Measurements from ENCODE around the gene CCL17.

The CCL17 gene

DNA sequence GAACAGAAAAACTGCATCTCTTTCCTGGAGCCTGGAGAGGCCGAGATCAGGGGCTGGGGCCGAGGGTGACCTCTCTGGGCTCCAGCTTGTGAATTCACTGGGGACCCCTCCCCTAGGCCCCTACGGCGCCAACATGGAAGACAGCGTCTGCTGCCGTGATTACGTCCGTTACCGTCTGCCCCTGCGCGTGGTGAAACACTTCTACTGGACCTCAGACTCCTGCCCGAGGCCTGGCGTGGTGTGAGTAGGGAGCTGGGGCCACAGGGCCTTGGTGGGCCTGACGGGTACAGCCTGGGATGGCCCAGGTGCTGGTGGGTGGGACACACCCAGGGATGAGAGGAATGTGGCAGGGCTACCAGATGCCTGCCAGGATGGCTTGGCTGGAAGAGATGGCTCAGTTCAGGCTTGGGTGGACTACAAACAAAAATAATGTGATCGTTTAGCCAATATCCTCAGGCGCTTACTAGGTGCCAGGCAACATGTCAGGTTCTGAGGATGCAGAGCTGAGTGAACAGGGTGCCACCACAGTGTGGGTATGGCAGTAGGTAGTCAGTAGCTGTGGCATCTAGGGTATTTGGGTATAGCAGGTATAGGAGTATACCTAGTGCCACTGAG lies 44.1 kb upstream of the CCL17 start:
- FAIRE-seq (no peak), DNase-seq (ENCODE audit: insufficient read length, low spot score) (no peak)
- TF ChIP-seq, protein P1, sequence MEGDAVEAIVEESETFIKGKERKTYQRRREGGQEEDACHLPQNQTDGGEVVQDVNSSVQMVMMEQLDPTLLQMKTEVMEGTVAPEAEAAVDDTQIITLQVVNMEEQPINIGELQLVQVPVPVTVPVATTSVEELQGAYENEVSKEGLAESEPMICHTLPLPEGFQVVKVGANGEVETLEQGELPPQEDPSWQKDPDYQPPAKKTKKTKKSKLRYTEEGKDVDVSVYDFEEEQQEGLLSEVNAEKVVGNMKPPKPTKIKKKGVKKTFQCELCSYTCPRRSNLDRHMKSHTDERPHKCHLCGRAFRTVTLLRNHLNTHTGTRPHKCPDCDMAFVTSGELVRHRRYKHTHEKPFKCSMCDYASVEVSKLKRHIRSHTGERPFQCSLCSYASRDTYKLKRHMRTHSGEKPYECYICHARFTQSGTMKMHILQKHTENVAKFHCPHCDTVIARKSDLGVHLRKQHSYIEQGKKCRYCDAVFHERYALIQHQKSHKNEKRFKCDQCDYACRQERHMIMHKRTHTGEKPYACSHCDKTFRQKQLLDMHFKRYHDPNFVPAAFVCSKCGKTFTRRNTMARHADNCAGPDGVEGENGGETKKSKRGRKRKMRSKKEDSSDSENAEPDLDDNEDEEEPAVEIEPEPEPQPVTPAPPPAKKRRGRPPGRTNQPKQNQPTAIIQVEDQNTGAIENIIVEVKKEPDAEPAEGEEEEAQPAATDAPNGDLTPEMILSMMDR (IDR thresholded peaks at IDR 0.05; ENCODE audit: insufficient read depth, missing control alignments), result no peak

DNA sequence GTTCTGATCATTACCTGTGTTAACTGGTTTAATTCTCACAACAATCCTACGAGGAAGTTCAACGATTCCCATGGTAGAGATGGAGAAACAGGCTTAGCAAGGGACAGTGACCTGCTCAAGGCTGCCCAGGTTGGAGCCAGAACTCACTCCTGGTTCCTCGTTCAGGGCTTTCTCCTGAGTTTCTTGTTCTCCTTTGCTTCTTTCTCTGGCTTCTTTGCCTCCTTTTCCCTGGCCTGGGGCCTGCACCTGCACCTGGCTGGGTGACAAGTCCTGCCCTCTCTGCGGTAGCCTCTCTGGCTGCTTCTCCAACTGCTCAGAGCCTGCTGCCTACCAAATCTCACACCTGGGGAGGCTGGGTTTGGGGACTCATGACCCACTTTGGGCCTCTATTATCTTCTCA lies 43.2 kb upstream of the CCL17 start:
- TF ChIP-seq, protein P1 (IDR thresholded peaks at IDR 0.05; ENCODE audit: insufficient read depth, missing control alignments), result no peak
- FAIRE-seq, result no peak
- no peak for DNase-seq (ENCODE audit: insufficient read length, low spot score)

DNA sequence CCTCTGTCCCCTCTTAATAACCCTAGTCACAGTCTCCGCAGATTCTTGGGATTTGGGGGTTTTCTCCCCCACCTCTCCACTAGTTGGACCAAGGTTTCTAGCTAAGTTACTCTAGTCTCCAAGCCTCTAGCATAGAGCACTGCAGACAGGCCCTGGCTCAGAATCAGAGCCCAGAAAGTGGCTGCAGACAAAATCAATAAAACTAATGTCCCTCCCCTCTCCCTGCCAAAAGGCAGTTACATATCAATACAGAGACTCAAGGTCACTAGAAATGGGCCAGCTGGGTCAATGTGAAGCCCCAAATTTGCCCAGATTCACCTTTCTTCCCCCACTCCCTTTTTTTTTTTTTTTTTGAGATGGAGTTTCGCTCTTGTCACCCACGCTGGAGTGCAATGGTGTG lies 40.4 kb upstream of the CCL17 start:
- FAIRE-seq, result no peak
- DNase-seq (ENCODE audit: insufficient read length, low spot score), result no peak
- TF ChIP-seq, protein P1 (IDR thresholded peaks at IDR 0.05; ENCODE audit: insufficient read depth, missing control alignments), result no peak

DNA sequence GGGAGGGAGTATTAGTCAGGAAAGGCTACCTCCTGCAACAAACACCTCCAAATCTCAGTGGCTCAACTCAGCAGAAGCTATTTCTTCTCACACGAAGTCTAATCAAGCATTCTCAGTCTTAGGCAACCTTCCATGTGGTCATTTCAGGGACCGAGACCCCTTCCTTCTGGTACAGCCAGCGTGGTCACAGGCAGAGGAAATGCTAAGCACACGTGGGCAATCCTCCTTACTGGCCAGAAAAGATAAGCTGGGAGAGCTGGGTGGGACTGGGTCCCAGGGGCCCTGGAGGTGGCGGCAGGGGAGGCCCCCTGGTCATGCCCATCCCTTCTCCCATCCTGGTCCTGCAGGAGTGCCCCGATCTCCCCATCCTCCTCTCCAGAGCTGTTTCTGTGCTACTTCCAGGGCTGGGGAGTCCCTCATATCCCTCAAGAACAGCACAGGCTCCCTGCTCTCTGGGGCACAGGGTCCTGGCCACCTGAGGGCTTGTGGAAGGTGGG lies 38.0 kb upstream of the CCL17 start:
- TF ChIP-seq, protein P1 (IDR thresholded peaks at IDR 0.05; ENCODE audit: insufficient read depth, missing control alignments), result no peak
- no peak for FAIRE-seq

DNA sequence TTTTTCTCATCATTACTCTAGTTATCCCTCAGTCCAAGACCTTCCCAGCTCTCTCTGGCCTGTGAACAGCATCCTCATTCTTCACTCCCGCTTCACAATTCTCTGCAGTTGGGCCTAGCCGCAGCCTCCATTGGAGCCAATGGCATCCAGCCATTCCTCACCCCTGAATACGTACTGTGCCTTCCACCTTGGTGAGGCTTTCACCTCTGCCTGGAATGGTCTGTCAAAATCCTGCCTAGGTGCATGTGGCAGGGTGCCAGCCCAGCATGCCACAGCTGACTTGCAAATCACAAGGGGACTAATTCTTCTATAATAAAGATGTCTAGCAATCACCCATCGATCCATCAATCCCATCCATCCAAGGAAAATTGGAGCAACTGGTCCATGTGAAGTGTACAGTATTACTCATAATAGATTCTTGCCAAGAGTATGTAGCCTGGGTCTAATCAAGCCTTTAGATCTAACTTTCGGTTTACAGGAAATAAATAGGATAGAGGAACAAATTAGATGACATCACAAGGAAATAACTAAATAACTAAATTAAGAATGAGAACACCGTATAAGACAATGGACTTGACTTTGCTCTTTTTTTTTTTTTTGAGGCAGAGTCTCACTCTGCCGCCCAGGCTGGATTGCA lies 37.3 kb upstream of the CCL17 start:
- no peak for FAIRE-seq
- DNase-seq (ENCODE audit: insufficient read length, low spot score), result no peak
- TF ChIP-seq, protein P1 (IDR thresholded peaks at IDR 0.05; ENCODE audit: insufficient read depth, missing control alignments), result no peak

More for the DNA sequence above, 38.0 kb upstream of the CCL17 start:
- DNase-seq (ENCODE audit: insufficient read length, low spot score), result no peak

DNA sequence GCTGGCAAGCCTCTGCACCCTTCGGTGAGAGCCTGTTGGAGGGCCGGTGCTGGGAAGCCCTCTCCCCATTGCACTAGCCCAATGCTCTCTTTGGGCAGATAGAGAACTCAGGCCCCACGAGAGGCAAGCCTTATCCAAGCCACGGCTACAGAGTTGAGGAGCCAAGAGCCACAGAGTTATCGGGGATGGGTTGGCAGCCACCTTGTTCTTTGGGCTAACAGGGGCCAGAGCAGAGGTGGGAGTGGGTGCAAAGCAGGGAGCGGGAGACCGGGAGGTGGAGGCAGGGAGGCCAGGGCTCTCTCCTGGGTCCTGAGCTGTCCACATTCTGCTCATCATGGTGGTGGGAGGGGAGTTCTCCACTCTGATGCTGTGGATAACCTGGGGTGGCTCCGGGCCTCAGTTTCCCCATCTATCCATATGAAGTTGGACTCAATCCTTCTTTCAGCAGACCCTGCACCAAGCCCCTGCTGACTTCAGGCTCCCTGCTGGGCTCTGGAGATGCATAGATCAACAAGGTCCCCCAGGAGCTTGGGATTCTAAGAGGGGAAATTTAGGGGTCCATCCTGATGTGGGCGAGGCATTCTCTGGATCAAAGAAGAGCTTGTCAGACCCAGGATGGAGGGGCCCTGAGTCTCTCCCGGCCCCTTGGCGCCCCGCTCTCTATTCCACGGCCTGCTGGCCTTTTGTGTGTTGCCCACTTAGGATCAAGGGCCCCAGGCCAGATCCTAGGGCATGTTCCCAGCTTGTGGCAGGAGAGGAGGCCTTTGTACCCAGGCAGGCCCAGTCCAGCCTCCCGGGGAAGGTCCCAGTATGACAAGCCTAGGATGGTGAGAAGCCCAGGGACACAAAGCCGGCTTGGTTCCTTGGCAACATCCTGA lies 32.8 kb upstream of the CCL17 start:
- FAIRE-seq (no peak), DNase-seq (ENCODE audit: insufficient read length, low spot score) (no peak)
- TF ChIP-seq, protein P1 (IDR thresholded peaks at IDR 0.05; ENCODE audit: insufficient read depth, missing control alignments), result no peak

Measured in D721Med (cell line).